Measurements from ENCODE around the gene XXYLT1.

XXYLT1 gene

GRCh38 chr3:195203606-195204005 is 67.4 kb downstream of the XXYLT1 start:
- DNase-seq = no peak
- no peak overlapping the region for H3K4me3 ChIP-seq
- no peaks in the 10 kb centered on the region for H3K27me3 ChIP-seq
- peaks cover 0 to 18% (median 14%) of the 10 kb centered on the region in 4 donors for H3K4me1 ChIP-seq
- no peak overlapping the region for H3K27ac ChIP-seq
- H3K36me3 ChIP-seq = no peaks in the 10 kb centered on the region
- no peaks in the 10 kb centered on the region for H3K9me3 ChIP-seq
- TF ChIP-seq CTCF (IDR thresholded peaks at IDR 0.05) = no peak
- intact Hi-C loops (cut with DNase I; ENCODE audit: low total_unique reads) = no loop called here

GRCh38 chr3:195201295-195201694 is 69.7 kb downstream of the XXYLT1 start:
- no peaks in the 10 kb centered on the region for H3K27me3 ChIP-seq
- peaks cover 0 to 18% (median 13%) of the 10 kb centered on the region in 4 donors for H3K4me1 ChIP-seq
- H3K9me3 ChIP-seq = no peaks in the 10 kb centered on the region
- no peaks in the 10 kb centered on the region for H3K36me3 ChIP-seq
- no peak overlapping the region for H3K4me3 ChIP-seq
- DNase-seq = no peak
- no peak overlapping the region for H3K27ac ChIP-seq
- no peak for TF ChIP-seq CTCF (IDR thresholded peaks at IDR 0.05)
- intact Hi-C loops (cut with DNase I; ENCODE audit: low total_unique reads) = no loop called here

GRCh38 chr3:195200010-195200822 is 70.7 kb downstream of the XXYLT1 start:
- DNase-seq = peak in 1 of 2 donors; percentile 31
- no peaks in the 10 kb centered on the region for H3K27me3 ChIP-seq
- no peak overlapping the region for H3K27ac ChIP-seq
- H3K4me3 ChIP-seq = no peak overlapping the region
- H3K9me3 ChIP-seq = no peaks in the 10 kb centered on the region
- intact Hi-C loops (cut with DNase I; ENCODE audit: low total_unique reads) = no loop called here
- H3K36me3 ChIP-seq = no peaks in the 10 kb centered on the region
- peaks cover 0 to 18% (median 10%) of the 10 kb centered on the region in 4 donors for H3K4me1 ChIP-seq
- no peak for TF ChIP-seq CTCF (IDR thresholded peaks at IDR 0.05)

- Histone ChIP-seq H3K4me1 (peaks cover 0 to 3% (median 0%) of the 10 kb centered on the region in 4 donors), H3K27ac (no peak overlapping the region), H3K27me3 (no peaks in the 10 kb centered on the region), H3K9me3 (no peaks in the 10 kb centered on the region), H3K4me3 (no peak overlapping the region), H3K36me3 (no peaks in the 10 kb centered on the region)
- TF ChIP-seq CTCF (IDR thresholded peaks at IDR 0.05) = no peak
- DNase-seq = peak in 1 of 2 donors; percentile 32
- intact Hi-C loops (cut with DNase I; ENCODE audit: low total_unique reads) = no loop called here
Observed at GRCh38 chr3:195198426-195199346, 72.3 kb downstream of the XXYLT1 start.

GRCh38 chr3:195197765-195198425 is 73.1 kb downstream of the XXYLT1 start:
- no peaks in the 10 kb centered on the region for H3K27me3 ChIP-seq
- no peak overlapping the region for H3K27ac ChIP-seq
- no peaks in the 10 kb centered on the region for H3K9me3 ChIP-seq
- no peak overlapping the region for H3K4me3 ChIP-seq
- intact Hi-C loops (cut with DNase I; ENCODE audit: low total_unique reads) = no loop called here
- peaks cover 0 to 3% (median 0%) of the 10 kb centered on the region in 4 donors for H3K4me1 ChIP-seq
- no peak for TF ChIP-seq CTCF (IDR thresholded peaks at IDR 0.05)
- DNase-seq = peak in 1 of 2 donors; percentile 29
- H3K36me3 ChIP-seq = no peaks in the 10 kb centered on the region

Data from tibial artery (tissue), 4 donors.